Thyroid gland (tissue), 4 donors: ENCODE measurements around the gene ATRNL1. TPM values are rescaled to one million over a fixed set of nuclear protein-coding genes. Genes with fewer than 3 reads are reported as not detected.

Source experiments
- DNase-seq, 2 donors: peaks; one replicate each; pipeline ENCODE4 v3.0.0-alpha.2; 2019
- H3K27ac ChIP-seq, 3 donors: fragments of 200-600 bp; sonication (generic); 1 replicate in 2 of 3; 2 replicates in 1 of 3; pipeline ENCODE4 v1.5.1; 2016 to 2019; ENCODE audit warnings: mild to moderate bottlenecking in 1 of 3, moderate library complexity in 1 of 3
- H3K27me3 ChIP-seq: fragments of 200-600 bp; sonication (generic); one replicate; pipeline ENCODE4 v1.5.1; 2019
- H3K36me3 ChIP-seq, 2 donors: fragments of 200-600 bp; sonication (generic); one replicate each; pipeline ENCODE4 v1.5.1; 2016 to 2019
- H3K4me1 ChIP-seq, 2 donors: fragments of 200-600 bp; sonication (generic); one replicate each; pipeline ENCODE4 v1.5.1; 2017 to 2019
- H3K4me3 ChIP-seq, 3 donors: fragments of 200-600 bp; sonication (generic); replicated peaks in 1 of 3; 1 replicate in 2 of 3; 2 replicates in 1 of 3; pipeline ENCODE4 v1.5.1; 2016; ENCODE audit warnings: mild to moderate bottlenecking in 1 of 3
- H3K9me3 ChIP-seq: fragments of 200-600 bp; sonication (generic); one replicate; pipeline ENCODE4 v1.5.1; 2017
- POLR2A ChIP-seq, 2 donors: fragments of 450-650 bp; IDR thresholded peaks; one replicate each; pipeline ENCODE4 v1.6.1; 2017; ENCODE audit warnings: antibody characterized with exemption in 2 of 2, mild to moderate bottlenecking in 2 of 2, moderate library complexity in 1 of 2
- WGBS, 2 donors: methylation state at CpG; one replicate each; pipeline ENCODE4 v1.1.5; 2017; 5-methylcytosine and 5-hydroxymethylcytosine counted together
- intact Hi-C: fragments of 100-400 bp; cut with DNase I; formaldehyde crosslinking; loops from one replicate; pipeline ENCODE4 v1.15.1; 2023
- total RNA-seq, 4 donors: library from RNA; depleted of rRNA; stranded (reverse); fragments of >200 nt; gene quantifications; one replicate each; pipeline ENCODE4 v1.2.3, GENCODE V29; 2016
- TF ChIP-seq, protein P1 (sequence below), 6 experiments: fragments of 200-600 bp in 3 of 6; fragments of 450-650 bp in 3 of 6; sonication (generic) in 3 of 6; IDR thresholded peaks; one replicate each; pipeline ENCODE4 v1.5.1; 2016 to 2019; ENCODE audit warnings: antibody characterized with exemption in 6 of 6, mild to moderate bottlenecking in 2 of 6, inconsistent platforms in 1 of 6, moderate library complexity in 1 of 6

The ATRNL1 gene
- total RNA-seq, 4 donors from 2014 or later, result 2.3 to 6.3 (median 3.8) TPM

DNA sequence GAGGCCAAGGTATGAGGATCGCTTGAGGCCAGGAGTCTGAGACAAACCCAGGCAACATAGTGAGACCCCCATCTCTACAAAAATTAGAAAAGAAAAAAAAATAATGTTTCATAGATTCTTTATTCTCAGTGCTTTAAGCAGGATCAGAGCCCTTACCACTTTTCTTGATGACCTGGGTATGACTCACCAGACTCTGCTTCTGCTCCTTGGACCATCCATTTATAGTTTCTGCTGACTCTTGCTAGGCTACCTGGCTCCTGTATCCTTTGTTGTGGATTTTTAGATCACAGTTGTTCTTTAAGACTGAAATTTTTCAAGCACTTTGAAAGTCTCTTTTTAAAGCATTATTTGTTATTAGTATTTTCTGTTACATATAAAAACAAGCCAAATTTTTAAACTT, 768.7 kb downstream of the ATRNL1 start:
- intact Hi-C loops, result no loop called here
- Histone ChIP-seq H3K27me3 (no peaks in the 10 kb centered on the region), H3K36me3 (no peaks in the 10 kb centered on the region), H3K27ac (no peak overlapping the region), H3K4me1 (no peaks in the 10 kb centered on the region), H3K9me3 (no peaks in the 10 kb centered on the region), H3K4me3 (no peak overlapping the region)
- 94 to 98% methylated on average over 1 of the region's 1 CpG for WGBS, 2 donors
- TF ChIP-seq, protein P1, sequence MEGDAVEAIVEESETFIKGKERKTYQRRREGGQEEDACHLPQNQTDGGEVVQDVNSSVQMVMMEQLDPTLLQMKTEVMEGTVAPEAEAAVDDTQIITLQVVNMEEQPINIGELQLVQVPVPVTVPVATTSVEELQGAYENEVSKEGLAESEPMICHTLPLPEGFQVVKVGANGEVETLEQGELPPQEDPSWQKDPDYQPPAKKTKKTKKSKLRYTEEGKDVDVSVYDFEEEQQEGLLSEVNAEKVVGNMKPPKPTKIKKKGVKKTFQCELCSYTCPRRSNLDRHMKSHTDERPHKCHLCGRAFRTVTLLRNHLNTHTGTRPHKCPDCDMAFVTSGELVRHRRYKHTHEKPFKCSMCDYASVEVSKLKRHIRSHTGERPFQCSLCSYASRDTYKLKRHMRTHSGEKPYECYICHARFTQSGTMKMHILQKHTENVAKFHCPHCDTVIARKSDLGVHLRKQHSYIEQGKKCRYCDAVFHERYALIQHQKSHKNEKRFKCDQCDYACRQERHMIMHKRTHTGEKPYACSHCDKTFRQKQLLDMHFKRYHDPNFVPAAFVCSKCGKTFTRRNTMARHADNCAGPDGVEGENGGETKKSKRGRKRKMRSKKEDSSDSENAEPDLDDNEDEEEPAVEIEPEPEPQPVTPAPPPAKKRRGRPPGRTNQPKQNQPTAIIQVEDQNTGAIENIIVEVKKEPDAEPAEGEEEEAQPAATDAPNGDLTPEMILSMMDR (IDR thresholded peaks at IDR 0.05), result no peak
- TF ChIP-seq POLR2A (IDR thresholded peaks at IDR 0.05), result no peak
- DNase-seq, result no peak

DNA sequence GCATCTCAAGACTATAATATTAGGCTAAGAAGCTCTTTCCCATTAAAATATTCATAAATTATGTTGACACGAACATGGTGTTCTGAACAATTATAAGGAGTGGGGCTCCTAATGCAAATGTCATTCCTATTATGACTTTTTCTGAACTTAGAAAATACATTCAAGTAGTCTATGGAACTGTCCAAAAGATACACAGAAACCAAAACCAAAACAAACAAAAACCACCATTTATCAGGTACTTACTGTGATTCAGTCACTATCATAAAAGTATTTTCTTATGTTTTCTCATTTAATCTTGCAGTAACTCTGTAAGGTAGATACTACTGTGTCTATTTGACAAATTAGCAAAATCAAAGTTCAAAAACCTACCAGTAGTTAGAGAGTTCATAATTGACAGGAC, 773.0 kb downstream of the ATRNL1 start:
- H3K4me3 ChIP-seq, result no peak overlapping the region
- intact Hi-C loops, result no loop called here
- H3K36me3 ChIP-seq, result no peaks in the 10 kb centered on the region
- H3K27ac ChIP-seq, result no peak overlapping the region
- WGBS, 2 donors, result 91 to 94% methylated on average over 1 of the region's 1 CpG
- TF ChIP-seq, protein P1 (IDR thresholded peaks at IDR 0.05), result no peak
- TF ChIP-seq POLR2A (IDR thresholded peaks at IDR 0.05), result no peak
- DNase-seq, result no peak
- no peaks in the 10 kb centered on the region for H3K9me3 ChIP-seq
- no peaks in the 10 kb centered on the region for H3K4me1 ChIP-seq
- no peaks in the 10 kb centered on the region for H3K27me3 ChIP-seq

DNA sequence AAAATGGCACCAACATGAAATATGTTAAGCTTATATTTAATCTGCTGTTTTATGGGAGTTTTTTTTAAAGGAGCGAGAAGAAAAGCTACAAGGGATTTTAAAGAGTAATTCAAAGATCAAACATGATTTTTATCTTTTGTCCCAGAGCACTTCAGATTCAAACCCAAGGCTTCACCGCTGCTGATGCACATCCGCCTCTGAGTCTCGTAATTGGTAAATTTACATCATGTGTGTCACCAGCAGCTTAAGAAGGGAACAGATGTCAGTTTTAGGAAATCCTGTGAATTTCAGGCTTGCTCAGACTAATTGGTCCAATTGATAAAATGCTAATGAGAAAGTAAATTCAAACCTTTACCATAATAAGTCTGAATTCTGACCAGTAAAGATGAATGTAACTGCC, 773.5 kb downstream of the ATRNL1 start:
- DNase-seq, result no peak
- Histone ChIP-seq H3K9me3 (no peaks in the 10 kb centered on the region), H3K27ac (no peak overlapping the region), H3K4me3 (no peak overlapping the region), H3K27me3 (no peaks in the 10 kb centered on the region), H3K4me1 (no peaks in the 10 kb centered on the region), H3K36me3 (no peaks in the 10 kb centered on the region)
- TF ChIP-seq, protein P1 (IDR thresholded peaks at IDR 0.05), result no peak
- no peak for TF ChIP-seq POLR2A (IDR thresholded peaks at IDR 0.05)
- intact Hi-C loops, result no loop called here
- WGBS, 2 donors, result 93 to 94% methylated on average over 4 of the region's 4 CpGs

DNA sequence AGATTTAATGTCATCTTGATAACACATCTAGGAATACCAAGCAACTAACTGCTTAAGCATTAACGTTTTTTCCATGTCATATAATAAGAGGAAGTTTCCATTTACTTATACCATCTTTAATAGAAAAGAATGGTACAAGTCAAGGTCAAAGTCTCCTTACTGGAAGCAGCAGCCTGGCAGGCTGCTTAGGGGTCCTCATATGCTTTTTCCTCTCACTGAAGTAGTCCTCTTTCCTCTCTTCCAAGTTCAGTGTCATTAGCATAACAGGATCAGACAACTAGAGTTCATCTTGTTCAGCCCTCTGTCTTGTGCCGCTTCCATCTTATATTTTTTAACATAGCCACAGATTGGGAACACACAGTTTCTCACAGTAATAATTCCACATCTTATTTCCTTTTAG, 774.1 kb downstream of the ATRNL1 start:
- Histone ChIP-seq H3K4me1 (no peaks in the 10 kb centered on the region), H3K27me3 (no peaks in the 10 kb centered on the region), H3K36me3 (no peaks in the 10 kb centered on the region), H3K4me3 (no peak overlapping the region), H3K9me3 (no peaks in the 10 kb centered on the region), H3K27ac (no peak overlapping the region)
- WGBS, 2 donors, result 70 to 74% methylated on average over 2 of the region's 2 CpGs
- intact Hi-C loops, result no loop called here
- DNase-seq, result no peak
- TF ChIP-seq, protein P1 (IDR thresholded peaks at IDR 0.05), result no peak
- TF ChIP-seq POLR2A (IDR thresholded peaks at IDR 0.05), result no peak

DNA sequence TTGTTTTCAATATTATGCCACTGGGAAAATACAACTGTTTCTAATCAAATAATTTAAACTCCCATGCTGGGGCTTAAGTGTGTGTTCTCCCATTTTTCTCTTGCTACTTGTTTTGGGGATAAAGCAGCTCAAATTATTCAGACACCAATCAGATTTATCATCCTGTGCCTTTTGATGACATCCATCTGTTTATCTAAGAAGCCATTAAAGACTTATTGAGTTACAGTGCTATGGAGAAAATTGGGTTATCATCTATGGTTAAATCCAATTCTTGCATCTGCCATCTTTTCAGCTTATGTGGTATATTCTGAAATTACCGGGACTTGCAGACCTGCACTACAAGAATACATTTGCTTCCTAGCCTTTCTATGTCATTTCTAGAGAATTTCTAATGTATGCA, 778.7 kb downstream of the ATRNL1 start:
- no peaks in the 10 kb centered on the region for H3K9me3 ChIP-seq
- TF ChIP-seq POLR2A (IDR thresholded peaks at IDR 0.05), result no peak
- TF ChIP-seq, protein P1 (IDR thresholded peaks at IDR 0.05), result no peak
- no peaks in the 10 kb centered on the region for H3K27me3 ChIP-seq
- no peaks in the 10 kb centered on the region for H3K4me1 ChIP-seq
- 93 to 97% methylated on average over 1 of the region's 1 CpG for WGBS, 2 donors
- H3K4me3 ChIP-seq, result no peak overlapping the region
- no peak overlapping the region for H3K27ac ChIP-seq
- no peaks in the 10 kb centered on the region for H3K36me3 ChIP-seq
- intact Hi-C loops, result no loop called here
- DNase-seq, result no peak
